GM23248 (cell line): ENCODE results near the gene ZNF627. TPM values are rescaled to one million over a fixed set of nuclear protein-coding genes. Genes with fewer than 3 reads are reported as not detected.

Experiments used
- DNase-seq: peaks from one replicate; pipeline ENCODE4 v3.0.0-alpha.2; 2015
- H2AFZ ChIP-seq: fragments of 200-600 bp; sonication (generic); 2 replicates; pipeline ENCODE4 v1.6.1; 2016; ENCODE audit warnings: antibody characterized with exemption
- H3F3A ChIP-seq: fragments of 200-600 bp; sonication (generic); 2 replicates; pipeline ENCODE4 v1.6.1; 2016; ENCODE audit warnings: mild to moderate bottlenecking, antibody characterized with exemption, mixed run types; ENCODE audit not compliant: insufficient read depth
- H3K27ac ChIP-seq: fragments of 200-600 bp; sonication (generic); 2 replicates; pipeline ENCODE4 v1.5.1; 2016; ENCODE audit warnings: mild to moderate bottlenecking
- H3K27me3 ChIP-seq: fragments of 200-600 bp; sonication (generic); replicated peaks from 2 replicates; pipeline ENCODE4 v1.6.1; 2016; ENCODE audit warnings: mild to moderate bottlenecking; ENCODE audit not compliant: insufficient read depth
- H3K36me3 ChIP-seq: fragments of 200-600 bp; sonication (generic); 2 replicates; pipeline ENCODE4 v1.6.1; 2016; ENCODE audit warnings: low read depth, mild to moderate bottlenecking
- H3K4me1 ChIP-seq: fragments of 200-600 bp; sonication (generic); 2 replicates; pipeline ENCODE4 v1.6.1; 2016; ENCODE audit warnings: mild to moderate bottlenecking; ENCODE audit not compliant: insufficient read depth
- H3K4me2 ChIP-seq: fragments of 200-600 bp; sonication (generic); one replicate; pipeline ENCODE4 v1.6.1; 2016; ENCODE audit warnings: mild to moderate bottlenecking; ENCODE audit not compliant: unreplicated experiment
- H3K4me3 ChIP-seq: fragments of 200-600 bp; sonication (generic); 2 replicates; pipeline ENCODE4 v1.5.1; 2016; ENCODE audit warnings: mild to moderate bottlenecking
- H3K79me2 ChIP-seq: fragments of 200-600 bp; sonication (generic); 2 replicates; pipeline ENCODE4 v1.6.1; 2016; ENCODE audit warnings: mild to moderate bottlenecking; ENCODE audit not compliant: insufficient read depth
- H3K9ac ChIP-seq: fragments of 200-600 bp; sonication (generic); 2 replicates; pipeline ENCODE4 v1.6.1; 2016; ENCODE audit warnings: mild to moderate bottlenecking
- H3K9me2 ChIP-seq: fragments of 200-600 bp; sonication (generic); 2 replicates; pipeline ENCODE4 v1.6.1; 2016; ENCODE audit warnings: mixed run types, mild to moderate bottlenecking, moderate library complexity; ENCODE audit not compliant: insufficient read depth
- H3K9me3 ChIP-seq: fragments of 200-600 bp; sonication (generic); one replicate; pipeline ENCODE4 v1.6.1; 2017; ENCODE audit warnings: low read depth
- H4K20me1 ChIP-seq: fragments of 200-600 bp; sonication (generic); 2 replicates; pipeline ENCODE4 v1.6.0; 2016; ENCODE audit not compliant: insufficient read depth
- EZH2 ChIP-seq: fragments of 200-600 bp; sonication (generic); IDR thresholded peaks from 2 replicates; pipeline ENCODE4 v1.6.1; 2018; ENCODE audit warnings: antibody characterized with exemption, mild to moderate bottlenecking; ENCODE audit not compliant: insufficient read depth, poor library complexity, severe bottlenecking
- EZH2phosphoT487 ChIP-seq: fragments of 200-600 bp; sonication (generic); IDR thresholded peaks from 2 replicates; pipeline ENCODE4 v1.6.1; 2018; ENCODE audit warnings: antibody characterized with exemption, moderate library complexity, mild to moderate bottlenecking, low read depth; ENCODE audit not compliant: insufficient read depth
- WGBS, 2 experiments: methylation state at CpG; one replicate each; pipeline ENCODE4 v1.1.6; 2015 to 2017; ENCODE audit warnings: low lambda C conversion rate in 2 of 2, low coverage in 1 of 2; ENCODE audit errors: missing lambda C conversion rate in 2 of 2; 5-methylcytosine and 5-hydroxymethylcytosine counted together
- in situ Hi-C: fragments of 300-500 bp; cut with MboI; formaldehyde crosslinking; loops from 2 replicates; pipeline ENCODE4 v1.15.0; 2020
- polyA plus RNA-seq: library from polyadenylated mRNA; unstranded; fragments of >200 nt; fragmentation: Nextera tagmentation; extraction: Ambion mirVana; gene quantifications from 2 replicates; pipeline ENCODE4 v1.2.1, GENCODE V29; 2016
- total RNA-seq: library from RNA; depleted of rRNA; stranded (reverse); fragments of >200 nt; shearing (Covaris generic); gene quantifications from 2 replicates; pipeline ENCODE4 v1.2.3, GENCODE V29; 2014

Gene ZNF627
- total and polyA plus RNA-seq, 2 experiments from 2014 or later, result 7.7 to 13.8 TPM

- DNase-seq, result peak; percentile 50
- in situ Hi-C loops, result no loop called here
- H3K36me3 ChIP-seq, result no peaks in the 10 kb centered on the region
Observed at GRCh38 chr19:11551603-11552235, 45.6 kb upstream of the ZNF627 start.

GRCh38 chr19:11552666-11553372 lies 44.5 kb upstream of the ZNF627 start:
- Histone ChIP-seq H2AFZ (no peak overlapping the region), H3K4me2 (no peak overlapping the region), H3K4me3 (no peak overlapping the region), H3K36me3 (no peaks in the 10 kb centered on the region), H3K9me2 (no peaks in the 10 kb centered on the region), H3K79me2 (peaks cover 35% of the 10 kb centered on the region), H3K9ac (no peak overlapping the region), H3K4me1 (peaks cover 2% of the 10 kb centered on the region), H3K27ac (no peak overlapping the region), H4K20me1 (no peaks in the 10 kb centered on the region), H3K27me3 (no peaks in the 10 kb centered on the region), H3F3A (no peaks in the 10 kb centered on the region), H3K9me3 (no peaks in the 10 kb centered on the region)
- WGBS, 2 experiments, result 84 to 91% methylated on average over 18 to 20 of the region's 20 CpGs
- no peak for DNase-seq
- TF ChIP-seq EZH2 (no peak), EZH2phosphoT487 (no peak)
- in situ Hi-C loops, result no loop called here

More at GRCh38 chr19:11551603-11552235, 45.6 kb upstream of the ZNF627 start:
- no peaks in the 10 kb centered on the region; the same call in 1 of the 2 replicates for H3K4me1 ChIP-seq
- H3K9me3 ChIP-seq, result no peaks in the 10 kb centered on the region
- H3K27ac ChIP-seq, result no peak overlapping the region
- no peak for TF ChIP-seq EZH2
- TF ChIP-seq EZH2phosphoT487, result no peak
- no peak overlapping the region for H3K9ac ChIP-seq
- H3K4me3 ChIP-seq, result no peak overlapping the region
- peaks cover 24% of the 10 kb centered on the region for H3K79me2 ChIP-seq
- no peaks in the 10 kb centered on the region for H3K9me2 ChIP-seq
- H3F3A ChIP-seq, result no peaks in the 10 kb centered on the region
- 75 to 83% methylated on average over 22 to 26 of the region's 26 CpGs for WGBS, 2 experiments
- H2AFZ ChIP-seq, result no peak overlapping the region
- no peak overlapping the region for H3K4me2 ChIP-seq
- H3K27me3 ChIP-seq, result no peaks in the 10 kb centered on the region
- no peaks in the 10 kb centered on the region for H4K20me1 ChIP-seq

- DNase-seq, result no peak
- H3K9ac ChIP-seq, result no peak overlapping the region
- no peaks in the 10 kb centered on the region for H3F3A ChIP-seq
- no peaks in the 10 kb centered on the region for H3K9me3 ChIP-seq
- no peaks in the 10 kb centered on the region for H3K27me3 ChIP-seq
- WGBS, 2 experiments, result 96% methylated on average over 11 to 12 of the region's 12 CpGs
- H3K36me3 ChIP-seq, result no peaks in the 10 kb centered on the region
- no peak overlapping the region for H3K4me2 ChIP-seq
- in situ Hi-C loops, result no loop called here
- peaks cover 47% of the 10 kb centered on the region for H3K79me2 ChIP-seq
- H3K4me1 ChIP-seq, result peaks cover 5% of the 10 kb centered on the region
- H4K20me1 ChIP-seq, result no peaks in the 10 kb centered on the region
- H3K4me3 ChIP-seq, result no peak overlapping the region
- H3K9me2 ChIP-seq, result no peaks in the 10 kb centered on the region
- H2AFZ ChIP-seq, result no peak overlapping the region
- no peak overlapping the region for H3K27ac ChIP-seq
- TF ChIP-seq EZH2phosphoT487 (no peak), EZH2 (no peak)
Observed at GRCh38 chr19:11554160-11554559, 43.1 kb upstream of the ZNF627 start.

- peaks cover under 1% of the 10 kb centered on the region; the same call in 1 of the 2 replicates for H3F3A ChIP-seq
- H3K4me3 ChIP-seq, result no peak overlapping the region
- no peak overlapping the region for H3K9ac ChIP-seq
- no peaks in the 10 kb centered on the region for H3K36me3 ChIP-seq
- H3K27me3 ChIP-seq, result no peaks in the 10 kb centered on the region
- no peaks in the 10 kb centered on the region for H3K9me3 ChIP-seq
- no peaks in the 10 kb centered on the region for H3K9me2 ChIP-seq
- in situ Hi-C loops, result no loop called here
- no peak overlapping the region for H2AFZ ChIP-seq
- no peak for DNase-seq
- no peak for TF ChIP-seq EZH2
- no peak for TF ChIP-seq EZH2phosphoT487
- no peaks in the 10 kb centered on the region for H4K20me1 ChIP-seq
- H3K79me2 ChIP-seq, result peaks cover 47% of the 10 kb centered on the region
- 78 to 86% methylated on average over 5 to 6 of the region's 6 CpGs for WGBS, 2 experiments
- H3K4me1 ChIP-seq, result peaks cover 5% of the 10 kb centered on the region
- no peak overlapping the region for H3K27ac ChIP-seq
- H3K4me2 ChIP-seq, result no peak overlapping the region
Observed at GRCh38 chr19:11555246-11555645, 42.0 kb upstream of the ZNF627 start.
